ENCODE data around the gene CXCL3. TPM values are rescaled to one million over a fixed set of nuclear protein-coding genes. Genes with fewer than 3 reads are reported as not detected.

Gene CXCL3
- total and polyA plus RNA-seq, 2 experiments from 2014 or later, result 3.6 to 19.5 TPM

GRCh38 chr4:74000301-74000700 is 38.2 kb downstream of the CXCL3 start:
- Histone ChIP-seq H3K4me2 (no peak overlapping the region), H3K4me3 (no peak overlapping the region), H3K4me1 (ENCODE audit: insufficient read depth) (peaks cover 36% of the 10 kb centered on the region), H3K36me3 (ENCODE audit: insufficient read depth) (no peaks in the 10 kb centered on the region), H4K20me1 (replicated peaks; ENCODE audit: insufficient read depth) (no peaks in the 10 kb centered on the region), H3K27me3 (ENCODE audit: insufficient read depth) (0 out of 2 replicates have a peak, but pooled peaks cover 3% of the 10 kb centered on the region), H3F3A (replicated peaks; ENCODE audit: low read depth) (no peaks in the 10 kb centered on the region), H3K27ac (ENCODE audit: low read depth) (no peak overlapping the region), H3K9me2 (ENCODE audit: insufficient read depth) (peaks cover 4% of the 10 kb centered on the region; the same call in 1 of the 2 replicates), H3K79me2 (replicated peaks; ENCODE audit: insufficient read depth) (no peaks in the 10 kb centered on the region), H2AFZ (no peak overlapping the region)
- Mint-ChIP-seq H3K27ac (no peak overlapping the region), H3K27me3 (ENCODE audit: insufficient read depth, low read depth, poor library complexity) (peaks cover 13% of the 10 kb centered on the region), H3K4me1 (peaks cover 33% of the 10 kb centered on the region), H3K9me3 (peaks cover 8% of the 10 kb centered on the region), H3K4me3 (no peak overlapping the region), H3K36me3 (ENCODE audit: low read depth) (peaks cover 25% of the 10 kb centered on the region)
- DNase-seq (ENCODE audit: low spot score), result no peak
- ATAC-seq, result no peak
- TF ChIP-seq CREB1 (CRISPR knock-in tag; IDR thresholded peaks at IDR 0.05; ENCODE audit: low read depth), result no peak
- TF ChIP-seq ZNF114 (CRISPR knock-in tag; IDR thresholded peaks at IDR 0.05), result no peak
- TF ChIP-seq ZNF462 (CRISPR knock-in tag; IDR thresholded peaks at IDR 0.05), result no peak
- no peak for TF ChIP-seq ZNF331 (CRISPR knock-in tag; IDR thresholded peaks at IDR 0.05; ENCODE audit: low read depth)
- TF ChIP-seq EZH2phosphoT487 (IDR thresholded peaks at IDR 0.05; ENCODE audit: unreplicated experiment), result no peak
- no peak for TF ChIP-seq REST (IDR thresholded peaks at IDR 0.05; ENCODE audit: unreplicated experiment)
- TF ChIP-seq JUNB (IDR thresholded peaks at IDR 0.05; ENCODE audit: unreplicated experiment), result no peak
- no peak for TF ChIP-seq EZH2 (IDR thresholded peaks at IDR 0.05; ENCODE audit: low read depth, unreplicated experiment)
- no peak for TF ChIP-seq NANOG (IDR thresholded peaks at IDR 0.05; ENCODE audit: borderline replicate concordance)
- TF ChIP-seq POLR2AphosphoS5 (IDR thresholded peaks at IDR 0.05; ENCODE audit: low read depth), result no peak
- TF ChIP-seq STAT1 (IDR thresholded peaks at IDR 0.05; ENCODE audit: unreplicated experiment), result no peak

Measured in GM23338 (cell line).